ENCODE data around the gene UBXN11.

- TF ChIP-seq CTCF (IDR thresholded peaks at IDR 0.05; ENCODE audit: insufficient read depth, low read length, poor library complexity, severe bottlenecking) (no peak), EZH2phosphoT487 (conservative IDR thresholded peaks at IDR 0.05; ENCODE audit: low read length) (no peak)
Observed at GRCh38 chr1:26322042-26322331, 15.6 kb upstream of the UBXN11 start.
